ENCODE data around the gene KCND3. TPM values are rescaled to one million over a fixed set of nuclear protein-coding genes. Genes with fewer than 3 reads are reported as not detected.

Gene KCND3
- total and polyA plus RNA-seq, 2 donors (not counting 3 experiments of a cell fraction or from before 2014, with no cell fraction given), result 0.03 TPM; not detected in 1

- FAIRE-seq, result no peak
- Histone ChIP-seq H3K79me2 (ENCODE audit: control insufficient read depth, insufficient read depth, low read length) (no peaks in the 10 kb centered on the region), H3K27me3 (ENCODE audit: control insufficient read depth in 2 of 2, insufficient read depth in 2 of 2, low read length in 2 of 2) (no peaks in the 10 kb centered on the region), H3K4me3 (replicated peaks in 1 of 3; ENCODE audit: insufficient read depth in 1 of 3, low read depth in 1 of 3, low read length in 3 of 3) (no peak overlapping the region), H3K9ac (replicated peaks; ENCODE audit: extremely low read depth, insufficient read depth, low read length) (no peak overlapping the region), H4K20me1 (replicated peaks; ENCODE audit: control insufficient read depth, extremely low read depth, insufficient read depth, low read length) (no peaks in the 10 kb centered on the region), H3K27ac (ENCODE audit: insufficient read depth, low read depth, low read length) (no peak overlapping the region), H2AFZ (ENCODE audit: low read depth, low read length) (no peak overlapping the region), H3K36me3 (ENCODE audit: control insufficient read depth in 2 of 2, extremely low read depth in 1 of 2, insufficient read depth in 2 of 2, low read length in 2 of 2) (no peaks in the 10 kb centered on the region), H3K9me3 (replicated peaks; ENCODE audit: control insufficient read depth, insufficient read depth, low read length) (no peaks in the 10 kb centered on the region), H3K4me1 (ENCODE audit: control insufficient read depth, extremely low read depth, insufficient read depth, low read length) (no peaks in the 10 kb centered on the region), H3K4me2 (ENCODE audit: insufficient read depth, low read length) (no peak overlapping the region), H3K9me1 (replicated peaks; ENCODE audit: control insufficient read depth, extremely low read depth, insufficient read depth, low read length) (no peaks in the 10 kb centered on the region)
- BruUV-seq (replicated peaks), result no TSS peak
- intact Hi-C loops (cut with micrococcal nuclease), result no loop called here
- POLR2A ChIA-PET, result no interaction called here
- dilution Hi-C loops (cut with MboI; ENCODE audit: extremely low pct_ligation_motif_present, low sequenced_read_pairs), result no loop called here
- DNase-seq (ENCODE audit: low read depth, low spot score), result no peak
- CTCF ChIA-PET, result no interaction called here
- TF ChIP-seq JUN (IDR thresholded peaks at IDR 0.05; ENCODE audit: borderline replicate concordance, insufficient read depth, insufficient read length, low read depth) (no peak), POLR2AphosphoS5 (IDR thresholded peaks at IDR 0.05; ENCODE audit: insufficient read depth, low read depth, low read length) (no peak)
Measured at GRCh38 chr1:111937147-111937725, 52.2 kb downstream of the KCND3 start.

DNA sequence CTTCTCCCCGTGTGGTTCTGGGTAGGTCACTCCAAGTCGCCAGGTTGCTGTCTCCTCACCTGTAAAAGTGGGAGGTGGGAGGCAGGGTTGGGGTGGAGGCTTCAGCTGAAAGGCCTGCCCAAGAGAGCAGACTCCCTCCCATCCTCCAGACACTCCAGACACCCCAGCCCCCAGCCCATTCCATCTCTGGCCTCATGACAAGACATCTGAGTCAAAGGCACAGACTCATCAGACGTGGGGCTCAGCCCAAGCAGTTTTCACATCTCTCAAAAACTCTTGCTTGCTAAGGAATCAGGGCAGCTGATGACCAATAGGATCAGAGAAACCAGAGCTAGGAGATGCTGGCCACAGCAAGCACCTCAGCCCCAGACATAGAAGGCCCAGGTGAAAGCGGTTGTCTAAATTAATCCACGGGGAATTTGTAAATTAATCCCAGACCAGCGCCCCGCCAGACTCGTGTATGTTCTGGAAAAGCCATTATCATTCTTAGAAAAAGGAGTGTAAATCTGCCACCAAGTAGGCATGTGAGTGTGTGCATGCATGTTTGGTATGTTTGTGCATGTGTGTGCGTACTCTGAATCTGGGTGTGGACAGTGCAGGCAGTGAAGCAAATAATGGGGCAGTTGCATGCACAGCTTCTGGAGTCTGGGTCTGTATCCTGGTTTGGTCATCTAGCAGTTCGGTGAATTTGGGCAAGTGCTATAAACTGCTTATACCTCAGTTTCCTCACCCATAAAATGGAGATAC lies 55.2 kb downstream of the KCND3 start:
- CTCF ChIA-PET, result no interaction called here
- H3K4me1 ChIP-seq (ENCODE audit: control insufficient read depth, extremely low read depth, insufficient read depth, low read length), result no peaks in the 10 kb centered on the region
- no peak overlapping the region for H3K9ac ChIP-seq (replicated peaks; ENCODE audit: extremely low read depth, insufficient read depth, low read length)
- H3K9me1 ChIP-seq (replicated peaks; ENCODE audit: control insufficient read depth, extremely low read depth, insufficient read depth, low read length), result no peaks in the 10 kb centered on the region
- POLR2A ChIA-PET, result no interaction called here
- H3K27me3 ChIP-seq (ENCODE audit: control insufficient read depth in 2 of 2, insufficient read depth in 2 of 2, low read length in 2 of 2), result no peaks in the 10 kb centered on the region
- H2AFZ ChIP-seq (ENCODE audit: low read depth, low read length), result no peak overlapping the region
- no peaks in the 10 kb centered on the region for H3K79me2 ChIP-seq (ENCODE audit: control insufficient read depth, insufficient read depth, low read length)
- no peak overlapping the region for H3K4me2 ChIP-seq (ENCODE audit: insufficient read depth, low read length)
- H3K36me3 ChIP-seq (ENCODE audit: control insufficient read depth in 2 of 2, extremely low read depth in 1 of 2, insufficient read depth in 2 of 2, low read length in 2 of 2), result no peaks in the 10 kb centered on the region
- dilution Hi-C loops (cut with MboI; ENCODE audit: extremely low pct_ligation_motif_present, low sequenced_read_pairs), result no loop called here
- intact Hi-C loops (cut with micrococcal nuclease), result no loop called here
- BruUV-seq (replicated peaks), result no TSS peak
- no peak overlapping the region for H3K4me3 ChIP-seq (replicated peaks in 1 of 3; ENCODE audit: insufficient read depth in 1 of 3, low read depth in 1 of 3, low read length in 3 of 3)
- TF ChIP-seq GATA2 (IDR thresholded peaks at IDR 0.05; ENCODE audit: insufficient read depth, insufficient read length, low read depth, low read length), result no peak
- DNase-seq (ENCODE audit: low read depth, low spot score) (no peak), FAIRE-seq (no peak)
- H3K27ac ChIP-seq (ENCODE audit: insufficient read depth, low read depth, low read length), result no peak overlapping the region
- H3K9me3 ChIP-seq (replicated peaks; ENCODE audit: control insufficient read depth, insufficient read depth, low read length), result no peaks in the 10 kb centered on the region
- H4K20me1 ChIP-seq (replicated peaks; ENCODE audit: control insufficient read depth, extremely low read depth, insufficient read depth, low read length), result no peaks in the 10 kb centered on the region

Measured in endothelial cell of umbilical vein (primary cell).